GM12874 (cell line): ENCODE results near the gene GRAP.

ENCODE experiments used
- CTCF ChIP-seq: IDR thresholded peaks from 2 replicates; pipeline ENCODE4 v1.5.1; 2011; ENCODE audit warnings: low read depth, mild to moderate bottlenecking, control low read depth, low read length, moderate library complexity; ENCODE audit not compliant: insufficient read depth

The GRAP gene

GRCh38 chr17:18976201-18976600, 70.6 kb downstream of the GRAP start:
- TF ChIP-seq CTCF, result no peak

GRCh38 chr17:18975597-18975996, 71.2 kb downstream of the GRAP start:
- no peak for TF ChIP-seq CTCF

GRCh38 chr17:18974407-18975149, 72.2 kb downstream of the GRAP start:
- no peak for TF ChIP-seq CTCF

- no peak for TF ChIP-seq CTCF
These were observed 75.0 kb downstream of the GRAP start for GRCh38 chr17:18971801-18972200.
